Stromal cell of bone marrow (primary cell): ENCODE data around the gene NLRC5.
"Not testable (repeated sequence)": the region's sequence is repeated elsewhere in the genome, so short reads cannot be mapped to it uniquely, and the experiment has no call there.

Experiments used
- DNase-seq: peaks from one replicate; pipeline ENCODE4 v3.0.0-alpha.2; 2012; ENCODE audit warnings: low read depth

NLRC5 gene

GRCh38 chr16:57100445-57100844 lies 111.1 kb downstream of the NLRC5 start:
- DNase-seq = no peak

- no peak for DNase-seq
Observed at GRCh38 chr16:57102888-57103851, 113.8 kb downstream of the NLRC5 start.

- no peak for DNase-seq
Observed at GRCh38 chr16:57104706-57105105, 115.3 kb downstream of the NLRC5 start.

GRCh38 chr16:57105184-57105583 lies 115.8 kb downstream of the NLRC5 start:
- no peak for DNase-seq

GRCh38 chr16:57106767-57107166 lies 117.4 kb downstream of the NLRC5 start:
- no peak for DNase-seq

- DNase-seq = no peak
Observed at GRCh38 chr16:57107321-57107922, 118.1 kb downstream of the NLRC5 start.

GRCh38 chr16:57108432-57108831 lies 119.1 kb downstream of the NLRC5 start:
- no peak for DNase-seq

- not testable (repeated sequence) for DNase-seq
Observed at GRCh38 chr16:57109259-57110105, 120.1 kb downstream of the NLRC5 start.

GRCh38 chr16:57110937-57111336 lies 121.6 kb downstream of the NLRC5 start:
- DNase-seq = no peak

- DNase-seq = no peak
Observed at GRCh38 chr16:57111420-57111819, 122.1 kb downstream of the NLRC5 start.

- DNase-seq = no peak
Observed at GRCh38 chr16:57112403-57113041, 123.2 kb downstream of the NLRC5 start.

- peak; percentile 58 for DNase-seq
Observed at GRCh38 chr16:57113042-57113453, 123.7 kb downstream of the NLRC5 start.

GRCh38 chr16:57113664-57114063 lies 124.3 kb downstream of the NLRC5 start:
- DNase-seq = no peak

- DNase-seq = no peak
Observed at GRCh38 chr16:57115168-57115513, 125.8 kb downstream of the NLRC5 start.

- no peak for DNase-seq
Observed at GRCh38 chr16:57115514-57116182, 126.3 kb downstream of the NLRC5 start.

- no peak for DNase-seq
Observed at GRCh38 chr16:57118461-57119084, 129.2 kb downstream of the NLRC5 start.

GRCh38 chr16:57123216-57123973 lies 134.0 kb downstream of the NLRC5 start:
- no peak for DNase-seq

- DNase-seq = no peak
Observed at GRCh38 chr16:57123974-57124674, 134.8 kb downstream of the NLRC5 start.

- DNase-seq = no peak
Observed at GRCh38 chr16:57125376-57125775, 136.0 kb downstream of the NLRC5 start.

GRCh38 chr16:57125969-57126368 lies 136.6 kb downstream of the NLRC5 start:
- no peak for DNase-seq
